Hepatocyte (in vitro differentiated cells): ENCODE results near the gene HSPA14. TPM values are rescaled to one million over a fixed set of nuclear protein-coding genes. Genes with fewer than 3 reads are reported as not detected.
"Not testable (repeated sequence)": the region's sequence is repeated elsewhere in the genome, so short reads cannot be mapped to it uniquely, and the experiment has no call there.

Experiments
- DNase-seq: peaks from one replicate; pipeline ENCODE4 v3.0.0-alpha.2; 2016; ENCODE audit warnings: low spot score
- H2AFZ ChIP-seq: fragments of 200-600 bp; sonication (generic); 2 replicates; pipeline ENCODE4 v1.6.0; 2016; ENCODE audit warnings: antibody characterized with exemption, mild to moderate bottlenecking
- H3K27ac ChIP-seq: fragments of 200-600 bp; sonication (generic); 2 replicates; pipeline ENCODE4 v1.5.1; 2016; ENCODE audit warnings: mild to moderate bottlenecking
- H3K27me3 ChIP-seq: fragments of 200-600 bp; sonication (generic); 2 replicates; pipeline ENCODE4 v1.6.1; 2016
- H3K36me3 ChIP-seq: fragments of 200-600 bp; sonication (generic); replicated peaks from 2 replicates; pipeline ENCODE4 v1.5.1; 2016; ENCODE audit warnings: low read depth; ENCODE audit not compliant: insufficient read depth
- H3K4me1 ChIP-seq: fragments of 200-600 bp; sonication (generic); 2 replicates; pipeline ENCODE4 v1.5.1; 2016; ENCODE audit warnings: mild to moderate bottlenecking, moderate library complexity; ENCODE audit not compliant: insufficient read depth
- H3K4me2 ChIP-seq: fragments of 200-600 bp; sonication (generic); 2 replicates; pipeline ENCODE4 v1.6.0; 2016
- H3K4me3 ChIP-seq: fragments of 200-600 bp; sonication (generic); 2 replicates; pipeline ENCODE4 v1.5.1; 2016; ENCODE audit warnings: mild to moderate bottlenecking
- H3K79me2 ChIP-seq: fragments of 200-600 bp; sonication (generic); 2 replicates; pipeline ENCODE4 v1.6.0; 2017; ENCODE audit warnings: mild to moderate bottlenecking
- H3K9me2 ChIP-seq: fragments of 200-600 bp; sonication (generic); replicated peaks from 2 replicates; pipeline ENCODE4 v1.6.0; 2017; ENCODE audit warnings: mild to moderate bottlenecking; ENCODE audit not compliant: insufficient read depth
- H3K9me3 ChIP-seq: fragments of 200-600 bp; sonication (generic); 2 replicates; pipeline ENCODE4 v1.5.1; 2016; ENCODE audit warnings: low read depth, mild to moderate bottlenecking
- H4K20me1 ChIP-seq: fragments of 200-600 bp; sonication (generic); 2 replicates; pipeline ENCODE4 v1.6.0; 2016; ENCODE audit warnings: mild to moderate bottlenecking; ENCODE audit not compliant: insufficient read depth, poor library complexity, severe bottlenecking
- CTCF ChIP-seq: fragments of 200-600 bp; sonication (generic); IDR thresholded peaks from 2 replicates; pipeline ENCODE4 v1.5.1; 2016; ENCODE audit warnings: antibody characterized with exemption, mild to moderate bottlenecking; ENCODE audit not compliant: poor library complexity
- EZH2 ChIP-seq: fragments of 200-600 bp; sonication (generic); IDR thresholded peaks from 2 replicates; pipeline ENCODE4 v1.6.1; 2016; ENCODE audit warnings: antibody characterized with exemption, mild to moderate bottlenecking, borderline replicate concordance
- EZH2phosphoT487 ChIP-seq: fragments of 200-600 bp; sonication (generic); IDR thresholded peaks from one replicate; pipeline ENCODE4 v1.6.1; 2018; ENCODE audit warnings: antibody characterized with exemption, mild to moderate bottlenecking, low read depth, moderate library complexity; ENCODE audit not compliant: unreplicated experiment, severe bottlenecking
- WGBS: methylation state at CpG from one replicate; pipeline ENCODE4 v1.1.6; 2016; ENCODE audit warnings: low lambda C conversion rate; ENCODE audit errors: missing lambda C conversion rate; 5-methylcytosine and 5-hydroxymethylcytosine counted together
- polyA plus RNA-seq: library from polyadenylated mRNA; unstranded; fragments of >200 nt; fragmentation: Nextera tagmentation; extraction: Ambion mirVana; gene quantifications from 2 replicates; pipeline ENCODE4 v1.2.1, GENCODE V29; 2016
- total RNA-seq: library from RNA; depleted of rRNA; stranded (reverse); fragments of >200 nt; gene quantifications from 2 replicates; pipeline ENCODE4 v1.2.3, GENCODE V29; 2014

HSPA14 gene
- total and polyA plus RNA-seq, 2 experiments from 2014 or later, result 9.9 to 20.2 TPM

- DNase-seq, result peak; percentile 41
- Histone ChIP-seq H3K4me2 (no peak overlapping the region), H4K20me1 (no peaks in the 10 kb centered on the region), H3K4me3 (no peak overlapping the region), H3K79me2 (no peaks in the 10 kb centered on the region), H3K27ac (no peak overlapping the region), H3K9me2 (no peaks in the 10 kb centered on the region), H3K27me3 (no peaks in the 10 kb centered on the region), H3K36me3 (no peaks in the 10 kb centered on the region), H3K4me1 (no peaks in the 10 kb centered on the region), H2AFZ (no peak overlapping the region), H3K9me3 (no peaks in the 10 kb centered on the region)
- TF ChIP-seq CTCF, result peak; percentile 43
- TF ChIP-seq EZH2phosphoT487, result no peak
- no peak for TF ChIP-seq EZH2
- 53% methylated on average over 1 of the region's 1 CpG for WGBS
These were observed 66.2 kb downstream of the HSPA14 start for GRCh38 chr10:14904316-14904732.

- Histone ChIP-seq H3K79me2 (no peaks in the 10 kb centered on the region), H3K27ac (no peak overlapping the region), H3K36me3 (no peaks in the 10 kb centered on the region), H3K4me3 (no peak overlapping the region), H3K4me1 (no peaks in the 10 kb centered on the region), H3K9me2 (no peaks in the 10 kb centered on the region), H3K4me2 (no peak overlapping the region), H3K27me3 (no peaks in the 10 kb centered on the region), H2AFZ (no peak overlapping the region), H3K9me3 (no peaks in the 10 kb centered on the region), H4K20me1 (no peaks in the 10 kb centered on the region)
- WGBS, result 97% methylated on average over 2 of the region's 2 CpGs
- TF ChIP-seq CTCF (no peak), EZH2phosphoT487 (no peak), EZH2 (no peak)
- no peak for DNase-seq
These were observed 66.8 kb downstream of the HSPA14 start for GRCh38 chr10:14904864-14905263.

DNA sequence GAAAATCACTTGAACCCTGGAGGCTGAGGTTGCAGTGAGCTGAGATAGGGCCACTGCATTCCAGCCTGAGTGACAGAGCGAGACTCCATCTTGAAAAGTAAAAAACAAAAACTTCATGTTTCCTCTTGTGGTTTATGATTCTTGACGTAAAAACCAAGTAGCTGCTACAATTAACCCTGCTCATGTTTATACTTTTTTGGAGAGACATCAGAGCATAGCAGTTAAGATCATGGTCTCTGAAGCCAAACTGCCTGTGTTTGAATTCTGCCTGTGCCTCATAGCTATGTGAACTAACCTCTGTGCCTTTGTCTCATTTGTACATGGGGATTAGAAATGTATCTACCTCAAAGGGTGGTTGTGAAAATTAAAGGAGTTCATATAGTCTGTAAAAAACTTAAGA is 67.8 kb downstream of the HSPA14 start:
- TF ChIP-seq EZH2 (no peak), EZH2phosphoT487 (no peak), CTCF (no peak)
- Histone ChIP-seq H3K27ac (no peak overlapping the region), H3K9me2 (no peaks in the 10 kb centered on the region), H3K79me2 (no peaks in the 10 kb centered on the region), H3K9me3 (no peaks in the 10 kb centered on the region), H3K4me3 (no peak overlapping the region), H3K36me3 (no peaks in the 10 kb centered on the region), H2AFZ (no peak overlapping the region), H3K4me1 (no peaks in the 10 kb centered on the region), H4K20me1 (no peaks in the 10 kb centered on the region), H3K27me3 (no peaks in the 10 kb centered on the region), H3K4me2 (no peak overlapping the region)
- WGBS, result 96% methylated on average over 2 of the region's 2 CpGs
- no peak for DNase-seq

GRCh38 chr10:14906765-14907164 is 68.7 kb downstream of the HSPA14 start:
- TF ChIP-seq EZH2 (no peak), CTCF (no peak), EZH2phosphoT487 (no peak)
- Histone ChIP-seq H3K79me2 (no peaks in the 10 kb centered on the region), H3K4me3 (no peak overlapping the region), H3K9me2 (no peaks in the 10 kb centered on the region), H3K36me3 (no peaks in the 10 kb centered on the region), H3K4me2 (no peak overlapping the region), H3K27ac (no peak overlapping the region), H3K4me1 (no peaks in the 10 kb centered on the region), H2AFZ (no peak overlapping the region), H4K20me1 (no peaks in the 10 kb centered on the region), H3K27me3 (no peaks in the 10 kb centered on the region), H3K9me3 (no peaks in the 10 kb centered on the region)
- DNase-seq, result no peak
- 94% methylated on average over 2 of the region's 2 CpGs for WGBS

DNA sequence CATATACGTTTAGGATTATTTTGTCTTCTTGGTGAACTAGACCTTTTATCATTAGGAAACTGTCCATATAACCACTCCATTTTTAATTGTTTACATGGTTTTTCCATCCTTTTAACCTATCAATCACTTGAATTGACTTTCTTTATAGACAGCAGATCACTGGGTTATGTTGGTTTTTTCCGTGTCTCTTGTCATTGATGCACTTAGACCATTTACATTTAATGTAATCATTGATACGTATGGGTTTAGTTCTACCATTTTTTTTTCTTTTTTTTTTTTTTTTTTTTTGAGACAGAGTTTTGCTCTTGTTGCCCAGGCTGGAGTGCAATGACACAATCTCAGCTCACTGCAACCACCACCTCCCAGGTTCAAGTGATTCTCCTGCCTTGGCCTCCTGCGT is 69.5 kb downstream of the HSPA14 start:
- H3K79me2 ChIP-seq, H2AFZ ChIP-seq, H3K27ac ChIP-seq, H3K9me2 ChIP-seq, H3K27me3 ChIP-seq, H3K4me1 ChIP-seq, H3K36me3 ChIP-seq, H3K4me2 ChIP-seq, H4K20me1 ChIP-seq, DNase-seq, H3K4me3 ChIP-seq, H3K9me3 ChIP-seq: not testable (repeated sequence)
- over 99% methylated on average over 4 of the region's 4 CpGs for WGBS
